NB4 (cell line): ENCODE data around the gene GPATCH2L.

Experiments
- POLR2A ChIP-seq: IDR thresholded peaks from 2 replicates; pipeline ENCODE4 v1.6.1; 2011; ENCODE audit warnings: mild to moderate bottlenecking; ENCODE audit not compliant: insufficient read length; ENCODE audit errors: extremely low read depth
- TF ChIP-seq, protein P1 (sequence below): IDR thresholded peaks from one replicate; pipeline ENCODE4 v1.5.1; 2012; ENCODE audit warnings: low read depth, low read length

- TF ChIP-seq, protein P1, sequence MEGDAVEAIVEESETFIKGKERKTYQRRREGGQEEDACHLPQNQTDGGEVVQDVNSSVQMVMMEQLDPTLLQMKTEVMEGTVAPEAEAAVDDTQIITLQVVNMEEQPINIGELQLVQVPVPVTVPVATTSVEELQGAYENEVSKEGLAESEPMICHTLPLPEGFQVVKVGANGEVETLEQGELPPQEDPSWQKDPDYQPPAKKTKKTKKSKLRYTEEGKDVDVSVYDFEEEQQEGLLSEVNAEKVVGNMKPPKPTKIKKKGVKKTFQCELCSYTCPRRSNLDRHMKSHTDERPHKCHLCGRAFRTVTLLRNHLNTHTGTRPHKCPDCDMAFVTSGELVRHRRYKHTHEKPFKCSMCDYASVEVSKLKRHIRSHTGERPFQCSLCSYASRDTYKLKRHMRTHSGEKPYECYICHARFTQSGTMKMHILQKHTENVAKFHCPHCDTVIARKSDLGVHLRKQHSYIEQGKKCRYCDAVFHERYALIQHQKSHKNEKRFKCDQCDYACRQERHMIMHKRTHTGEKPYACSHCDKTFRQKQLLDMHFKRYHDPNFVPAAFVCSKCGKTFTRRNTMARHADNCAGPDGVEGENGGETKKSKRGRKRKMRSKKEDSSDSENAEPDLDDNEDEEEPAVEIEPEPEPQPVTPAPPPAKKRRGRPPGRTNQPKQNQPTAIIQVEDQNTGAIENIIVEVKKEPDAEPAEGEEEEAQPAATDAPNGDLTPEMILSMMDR = no peak
- TF ChIP-seq POLR2A = no peak
These were observed 107.5 kb downstream of the GPATCH2L start for GRCh38 chr14:76259029-76259735.
